NT2/D1 (cell line): ENCODE measurements around the gene ATXN7.

Experiments used
- YY1 ChIP-seq: IDR thresholded peaks from 2 replicates; pipeline ENCODE4 v1.6.1; 2011; ENCODE audit not compliant: insufficient read length, insufficient read depth
- ZNF274 ChIP-seq: IDR thresholded peaks from 2 replicates; pipeline ENCODE4 v1.6.1; 2011; ENCODE audit warnings: mild to moderate bottlenecking, low read depth, low read length

DNA sequence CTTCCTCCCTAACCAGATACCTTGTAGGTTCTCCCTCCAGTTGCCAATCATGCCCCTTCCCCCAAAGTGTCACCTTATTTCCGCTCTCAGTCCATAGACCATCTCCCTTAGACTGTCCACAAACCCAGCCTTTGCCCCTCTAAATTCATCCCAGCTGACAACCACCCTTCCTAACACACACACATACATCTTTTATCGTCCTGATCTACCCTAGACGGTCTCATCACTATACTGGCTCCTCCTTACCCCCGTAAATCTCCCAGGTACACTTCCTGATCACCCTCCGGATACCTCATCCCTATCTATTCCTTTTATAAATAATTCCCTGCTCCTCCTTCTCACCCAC lies 890 bp upstream of the ATXN7 start:
- no peak for TF ChIP-seq YY1
- TF ChIP-seq ZNF274, result no peak
